GM23248 (cell line): Measurements from ENCODE around the gene SSNA1. TPM values are rescaled to one million over a fixed set of nuclear protein-coding genes. Genes with fewer than 3 reads are reported as not detected.

Experiments used
- DNase-seq: peaks from one replicate; pipeline ENCODE4 v3.0.0-alpha.2; 2015
- H2AFZ ChIP-seq: fragments of 200-600 bp; sonication (generic); 2 replicates; pipeline ENCODE4 v1.6.1; 2016; ENCODE audit warnings: antibody characterized with exemption
- H3F3A ChIP-seq: fragments of 200-600 bp; sonication (generic); 2 replicates; pipeline ENCODE4 v1.6.1; 2016; ENCODE audit warnings: mild to moderate bottlenecking, antibody characterized with exemption, mixed run types; ENCODE audit not compliant: insufficient read depth
- H3K27ac ChIP-seq: fragments of 200-600 bp; sonication (generic); 2 replicates; pipeline ENCODE4 v1.5.1; 2016; ENCODE audit warnings: mild to moderate bottlenecking
- H3K27me3 ChIP-seq: fragments of 200-600 bp; sonication (generic); replicated peaks from 2 replicates; pipeline ENCODE4 v1.6.1; 2016; ENCODE audit warnings: mild to moderate bottlenecking; ENCODE audit not compliant: insufficient read depth
- H3K36me3 ChIP-seq: fragments of 200-600 bp; sonication (generic); 2 replicates; pipeline ENCODE4 v1.6.1; 2016; ENCODE audit warnings: low read depth, mild to moderate bottlenecking
- H3K4me1 ChIP-seq: fragments of 200-600 bp; sonication (generic); 2 replicates; pipeline ENCODE4 v1.6.1; 2016; ENCODE audit warnings: mild to moderate bottlenecking; ENCODE audit not compliant: insufficient read depth
- H3K4me2 ChIP-seq: fragments of 200-600 bp; sonication (generic); one replicate; pipeline ENCODE4 v1.6.1; 2016; ENCODE audit warnings: mild to moderate bottlenecking; ENCODE audit not compliant: unreplicated experiment
- H3K4me3 ChIP-seq: fragments of 200-600 bp; sonication (generic); 2 replicates; pipeline ENCODE4 v1.5.1; 2016; ENCODE audit warnings: mild to moderate bottlenecking
- H3K79me2 ChIP-seq: fragments of 200-600 bp; sonication (generic); 2 replicates; pipeline ENCODE4 v1.6.1; 2016; ENCODE audit warnings: mild to moderate bottlenecking; ENCODE audit not compliant: insufficient read depth
- H3K9ac ChIP-seq: fragments of 200-600 bp; sonication (generic); 2 replicates; pipeline ENCODE4 v1.6.1; 2016; ENCODE audit warnings: mild to moderate bottlenecking
- H3K9me2 ChIP-seq: fragments of 200-600 bp; sonication (generic); 2 replicates; pipeline ENCODE4 v1.6.1; 2016; ENCODE audit warnings: mixed run types, mild to moderate bottlenecking, moderate library complexity; ENCODE audit not compliant: insufficient read depth
- H3K9me3 ChIP-seq: fragments of 200-600 bp; sonication (generic); one replicate; pipeline ENCODE4 v1.6.1; 2017; ENCODE audit warnings: low read depth
- H4K20me1 ChIP-seq: fragments of 200-600 bp; sonication (generic); 2 replicates; pipeline ENCODE4 v1.6.0; 2016; ENCODE audit not compliant: insufficient read depth
- EZH2 ChIP-seq: fragments of 200-600 bp; sonication (generic); IDR thresholded peaks from 2 replicates; pipeline ENCODE4 v1.6.1; 2018; ENCODE audit warnings: antibody characterized with exemption, mild to moderate bottlenecking; ENCODE audit not compliant: insufficient read depth, poor library complexity, severe bottlenecking
- EZH2phosphoT487 ChIP-seq: fragments of 200-600 bp; sonication (generic); IDR thresholded peaks from 2 replicates; pipeline ENCODE4 v1.6.1; 2018; ENCODE audit warnings: antibody characterized with exemption, moderate library complexity, mild to moderate bottlenecking, low read depth; ENCODE audit not compliant: insufficient read depth
- WGBS, 2 experiments: methylation state at CpG; one replicate each; pipeline ENCODE4 v1.1.6; 2015 to 2017; ENCODE audit warnings: low lambda C conversion rate in 2 of 2, low coverage in 1 of 2; ENCODE audit errors: missing lambda C conversion rate in 2 of 2; 5-methylcytosine and 5-hydroxymethylcytosine counted together
- in situ Hi-C: fragments of 300-500 bp; cut with MboI; formaldehyde crosslinking; loops from 2 replicates; pipeline ENCODE4 v1.15.0; 2020
- polyA plus RNA-seq: library from polyadenylated mRNA; unstranded; fragments of >200 nt; fragmentation: Nextera tagmentation; extraction: Ambion mirVana; gene quantifications from 2 replicates; pipeline ENCODE4 v1.2.1, GENCODE V29; 2016
- total RNA-seq: library from RNA; depleted of rRNA; stranded (reverse); fragments of >200 nt; shearing (Covaris generic); gene quantifications from 2 replicates; pipeline ENCODE4 v1.2.3, GENCODE V29; 2014

Gene SSNA1
- total and polyA plus RNA-seq, 2 experiments from 2014 or later, result 93.1 to 105 TPM

- H3K4me1 ChIP-seq, result peaks cover 20% of the 10 kb centered on the region
- peak within 1 kb of the TSS; percentile 73 for H3K9ac ChIP-seq
- H3K4me3 ChIP-seq, result peak within 1 kb of the TSS; percentile 90
- WGBS, 2 experiments, result 2% methylated on average over 39 to 70 of the region's 118 CpGs
- TF ChIP-seq EZH2phosphoT487 (no peak), EZH2 (no peak)
- peak within 1 kb of the TSS; percentile 43; the same call in 1 of the 2 replicates for H3K27ac ChIP-seq
- no peaks in the 10 kb centered on the region for H3K36me3 ChIP-seq
- H3K79me2 ChIP-seq, result peaks cover 83% of the 10 kb centered on the region
- in situ Hi-C loops, result no loop called here
- no peaks in the 10 kb centered on the region; the same call in 1 of the 2 replicates for H3F3A ChIP-seq
- no peaks in the 10 kb centered on the region for H3K9me3 ChIP-seq
- no peaks in the 10 kb centered on the region for H3K9me2 ChIP-seq
- no peaks in the 10 kb centered on the region for H4K20me1 ChIP-seq
- H3K4me2 ChIP-seq, result peak within 1 kb of the TSS; percentile 92
- H2AFZ ChIP-seq, result peak within 1 kb of the TSS; percentile 74
- DNase-seq, result peak; percentile 100
- H3K27me3 ChIP-seq, result no peaks in the 10 kb centered on the region
These were observed 12.1 kb downstream of the SSNA1 start, which contains the start of gene TPRN for GRCh38 chr9:137200311-137201204. Gene TPRN (minus strand): TSS chr9:137200741. CDS start chr9:137200711, 30 bp downstream.

- Histone ChIP-seq H3K9ac (peak overlapping the region; percentile 73), H3K9me3 (no peaks in the 10 kb centered on the region), H4K20me1 (no peaks in the 10 kb centered on the region), H3K4me2 (peak overlapping the region; percentile 92), H3K4me3 (peak overlapping the region; percentile 90), H2AFZ (peak overlapping the region; percentile 74), H3K4me1 (peaks cover 22% of the 10 kb centered on the region), H3K9me2 (no peaks in the 10 kb centered on the region), H3K36me3 (no peaks in the 10 kb centered on the region), H3K27me3 (no peaks in the 10 kb centered on the region), H3F3A (no peaks in the 10 kb centered on the region; the same call in 1 of the 2 replicates), H3K27ac (0 out of 2 replicates have a peak overlapping the region, but pooled peaks have one; percentile 10), H3K79me2 (peaks cover 86% of the 10 kb centered on the region)
- 11 to 16% methylated on average over 23 of the region's 23 CpGs for WGBS, 2 experiments
- in situ Hi-C loops, result no loop called here
- peak; percentile 27 for DNase-seq
- no peak for TF ChIP-seq EZH2phosphoT487
- TF ChIP-seq EZH2, result no peak
These were observed 12.9 kb downstream of the SSNA1 start for GRCh38 chr9:137201205-137201868.

GRCh38 chr9:137202966-137203365 is 14.5 kb downstream of the SSNA1 start:
- no peaks in the 10 kb centered on the region for H3K27me3 ChIP-seq
- H3K9me2 ChIP-seq, result no peaks in the 10 kb centered on the region
- H3K79me2 ChIP-seq, result peaks cover 82% of the 10 kb centered on the region
- TF ChIP-seq EZH2 (no peak), EZH2phosphoT487 (no peak)
- H2AFZ ChIP-seq, result no peak overlapping the region
- no peak overlapping the region for H3K27ac ChIP-seq
- no peaks in the 10 kb centered on the region for H3K9me3 ChIP-seq
- H3K4me1 ChIP-seq, result peaks cover 25% of the 10 kb centered on the region
- no peak overlapping the region for H3K4me3 ChIP-seq
- in situ Hi-C loops, result no loop called here
- no peak for DNase-seq
- 55 to 63% methylated on average over 8 of the region's 8 CpGs for WGBS, 2 experiments
- no peaks in the 10 kb centered on the region for H3K36me3 ChIP-seq
- no peak overlapping the region for H3K9ac ChIP-seq
- no peaks in the 10 kb centered on the region for H4K20me1 ChIP-seq
- H3F3A ChIP-seq, result no peaks in the 10 kb centered on the region; the same call in 1 of the 2 replicates
- no peak overlapping the region for H3K4me2 ChIP-seq

- Histone ChIP-seq H3K4me3 (peak overlapping the region; percentile 89), H3K27me3 (no peaks in the 10 kb centered on the region), H3K27ac (peak overlapping the region; percentile 44), H2AFZ (peak overlapping the region; percentile 58), H3K4me2 (peak overlapping the region; percentile 86), H4K20me1 (no peaks in the 10 kb centered on the region), H3K9me2 (no peaks in the 10 kb centered on the region), H3K79me2 (peaks cover 64% of the 10 kb centered on the region), H3K9me3 (no peaks in the 10 kb centered on the region), H3K36me3 (no peaks in the 10 kb centered on the region), H3K4me1 (peaks cover 17% of the 10 kb centered on the region), H3K9ac (peak overlapping the region; percentile 92), H3F3A (no peaks in the 10 kb centered on the region; the same call in 1 of the 2 replicates)
- TF ChIP-seq EZH2phosphoT487 (no peak), EZH2 (no peak)
- 7 to 10% methylated on average over 21 of the region's 21 CpGs for WGBS, 2 experiments
- in situ Hi-C loops, result no loop called here
- DNase-seq, result no peak
These were observed 16.3 kb downstream of the SSNA1 start for GRCh38 chr9:137204731-137205125.
